ENCODE results near the gene EHD4.

Gene EHD4

DNA sequence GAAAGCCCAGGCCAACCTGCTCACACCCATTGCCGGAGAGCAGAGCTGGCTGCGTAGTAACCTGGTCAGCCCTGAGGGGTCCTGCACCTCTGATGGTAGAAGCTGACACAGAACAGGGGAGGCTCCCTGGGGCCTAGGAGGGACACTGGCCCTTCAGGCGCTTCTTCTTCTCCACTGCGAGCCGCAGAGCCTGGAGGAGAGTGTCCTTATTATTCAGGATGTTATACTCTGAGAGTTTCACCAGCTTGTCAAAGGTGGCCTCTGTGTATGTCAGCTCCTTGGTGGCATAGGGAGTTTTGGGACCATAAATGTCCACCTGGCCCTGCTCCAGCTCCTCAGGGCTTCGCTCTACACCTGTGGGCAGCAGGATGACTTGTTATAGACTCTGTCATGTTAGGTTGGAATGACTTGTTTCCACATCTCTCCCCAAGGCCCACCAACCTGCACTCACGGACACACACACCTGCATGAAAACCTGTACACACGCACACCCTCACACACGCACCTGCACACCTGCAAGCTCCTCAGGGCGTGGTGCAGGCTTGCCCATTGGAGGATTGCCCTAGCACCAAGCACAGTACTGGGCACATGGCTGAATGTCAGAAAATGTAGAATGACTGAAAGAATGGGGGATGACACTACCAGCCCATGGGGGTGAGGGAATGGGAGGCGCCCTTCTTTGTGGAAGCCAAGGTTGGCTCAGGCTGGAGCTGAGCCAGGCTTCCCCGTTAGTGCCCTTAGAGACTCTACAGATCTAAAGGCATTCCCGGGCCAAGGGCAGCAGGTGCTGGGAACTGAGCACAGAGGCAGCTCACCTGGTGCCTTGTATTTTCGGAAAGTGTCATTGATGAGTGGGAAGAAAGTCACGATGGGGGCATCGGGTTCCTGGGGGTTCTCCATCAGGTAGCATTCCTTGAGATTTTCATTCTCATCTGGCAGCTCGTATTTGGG lies 11.5 kb upstream of the EHD4 start:
- TF ChIP-seq, protein P1, sequence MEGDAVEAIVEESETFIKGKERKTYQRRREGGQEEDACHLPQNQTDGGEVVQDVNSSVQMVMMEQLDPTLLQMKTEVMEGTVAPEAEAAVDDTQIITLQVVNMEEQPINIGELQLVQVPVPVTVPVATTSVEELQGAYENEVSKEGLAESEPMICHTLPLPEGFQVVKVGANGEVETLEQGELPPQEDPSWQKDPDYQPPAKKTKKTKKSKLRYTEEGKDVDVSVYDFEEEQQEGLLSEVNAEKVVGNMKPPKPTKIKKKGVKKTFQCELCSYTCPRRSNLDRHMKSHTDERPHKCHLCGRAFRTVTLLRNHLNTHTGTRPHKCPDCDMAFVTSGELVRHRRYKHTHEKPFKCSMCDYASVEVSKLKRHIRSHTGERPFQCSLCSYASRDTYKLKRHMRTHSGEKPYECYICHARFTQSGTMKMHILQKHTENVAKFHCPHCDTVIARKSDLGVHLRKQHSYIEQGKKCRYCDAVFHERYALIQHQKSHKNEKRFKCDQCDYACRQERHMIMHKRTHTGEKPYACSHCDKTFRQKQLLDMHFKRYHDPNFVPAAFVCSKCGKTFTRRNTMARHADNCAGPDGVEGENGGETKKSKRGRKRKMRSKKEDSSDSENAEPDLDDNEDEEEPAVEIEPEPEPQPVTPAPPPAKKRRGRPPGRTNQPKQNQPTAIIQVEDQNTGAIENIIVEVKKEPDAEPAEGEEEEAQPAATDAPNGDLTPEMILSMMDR (IDR thresholded peaks at IDR 0.05; ENCODE audit: low read depth, low read length) = no peak
- DNase-seq (ENCODE audit: extremely low read depth, low read depth) = no peak

DNA sequence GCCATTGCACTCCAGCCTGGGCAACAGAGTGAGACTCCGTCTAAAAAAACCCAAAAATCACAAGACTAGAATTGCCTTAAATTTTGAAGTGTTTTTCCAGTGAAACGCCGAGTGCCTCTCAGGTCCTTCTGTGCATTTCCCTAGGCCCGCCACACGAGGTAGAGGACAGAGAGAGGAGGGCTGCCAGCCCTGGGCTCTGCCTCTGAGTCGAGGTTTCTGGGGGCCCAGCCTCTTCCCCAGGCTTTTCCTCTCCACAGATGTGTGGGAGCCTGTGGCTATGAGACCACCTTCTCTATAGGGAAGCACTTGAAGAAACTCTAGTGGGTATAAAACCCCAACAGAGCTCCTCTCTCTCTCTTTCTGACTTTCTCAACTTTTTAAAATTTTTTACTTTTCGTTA lies 10.9 kb upstream of the EHD4 start:
- TF ChIP-seq, protein P1 (IDR thresholded peaks at IDR 0.05; ENCODE audit: low read depth, low read length) = no peak
- DNase-seq (ENCODE audit: extremely low read depth, low read depth) = no peak

DNA sequence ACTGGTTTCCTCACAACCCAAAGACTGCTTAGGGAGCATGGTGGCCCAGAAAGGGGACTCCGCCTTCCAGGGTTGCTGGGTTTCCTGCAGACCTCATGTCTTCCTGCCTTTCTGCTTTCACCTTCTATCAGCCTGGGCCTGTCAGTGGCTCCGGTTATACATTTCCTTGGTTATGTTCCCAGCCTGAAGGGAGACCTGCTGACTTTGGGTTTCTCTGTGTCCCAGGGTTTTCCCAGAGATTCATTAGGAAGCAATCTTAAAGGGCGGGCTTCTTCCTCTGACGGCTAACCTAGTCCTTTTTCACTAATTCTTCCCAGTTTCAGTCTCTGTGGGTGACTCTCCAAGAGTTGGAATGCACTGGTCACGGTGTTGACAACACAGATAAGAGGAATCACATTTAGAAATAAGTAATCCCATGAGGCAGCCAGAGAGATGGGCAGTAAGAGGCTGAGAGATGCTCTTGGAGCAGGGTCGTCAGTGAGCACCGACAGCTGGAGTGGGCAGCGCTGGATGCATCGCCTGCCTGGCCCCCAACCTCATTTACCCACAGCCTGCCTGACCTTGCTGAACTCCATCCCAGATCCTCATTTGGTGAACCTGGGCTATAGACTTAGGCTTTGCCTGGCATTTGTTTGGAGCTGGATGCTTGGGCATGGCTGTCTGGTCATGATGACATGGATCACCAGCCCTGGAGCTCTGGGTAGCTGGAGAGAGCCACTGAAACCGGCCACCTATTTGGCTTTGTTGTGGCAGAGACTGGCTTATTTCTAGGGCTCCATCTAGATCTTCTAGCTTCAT lies 10.0 kb upstream of the EHD4 start:
- no peak for DNase-seq (ENCODE audit: extremely low read depth, low read depth)
- TF ChIP-seq, protein P1 (IDR thresholded peaks at IDR 0.05; ENCODE audit: low read depth, low read length) = no peak

DNA sequence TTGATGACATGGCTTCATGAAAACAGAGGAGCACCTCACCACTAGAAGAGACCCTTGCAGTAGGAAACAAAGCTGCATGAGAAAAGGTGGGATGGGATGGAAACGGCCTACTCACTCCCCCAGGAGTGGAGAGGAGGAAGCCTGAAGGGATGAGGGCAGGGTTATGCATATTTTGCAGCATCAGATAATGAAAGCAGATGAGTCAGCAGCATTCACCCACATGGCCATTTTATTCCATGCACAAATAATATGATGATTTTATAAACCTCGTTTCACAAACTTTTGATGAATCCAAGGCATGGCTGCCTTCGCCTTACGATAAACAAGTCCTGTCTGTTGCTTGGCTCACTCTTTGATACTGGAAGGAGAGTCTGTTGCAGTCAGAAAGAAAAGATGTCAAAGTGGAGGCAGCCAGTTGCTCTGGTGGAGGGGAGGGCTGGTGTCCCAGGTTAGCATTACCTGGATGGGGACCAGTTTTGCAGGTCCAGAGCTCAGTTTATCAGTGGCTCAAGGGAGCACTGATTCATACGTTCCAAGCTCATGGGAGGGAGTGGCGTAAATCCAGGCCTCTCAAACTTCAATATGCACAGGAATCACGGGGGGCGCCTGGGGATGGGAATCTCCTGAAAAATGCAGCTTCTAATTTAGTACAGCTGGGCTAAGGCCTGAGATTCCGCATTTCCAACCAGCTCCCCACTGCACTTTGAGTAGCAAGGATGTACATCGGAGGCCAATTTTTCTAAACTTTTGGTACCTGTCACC lies 9.2 kb upstream of the EHD4 start:
- DNase-seq (ENCODE audit: extremely low read depth, low read depth) = no peak
- TF ChIP-seq, protein P1 (IDR thresholded peaks at IDR 0.05; ENCODE audit: low read depth, low read length) = no peak

DNA sequence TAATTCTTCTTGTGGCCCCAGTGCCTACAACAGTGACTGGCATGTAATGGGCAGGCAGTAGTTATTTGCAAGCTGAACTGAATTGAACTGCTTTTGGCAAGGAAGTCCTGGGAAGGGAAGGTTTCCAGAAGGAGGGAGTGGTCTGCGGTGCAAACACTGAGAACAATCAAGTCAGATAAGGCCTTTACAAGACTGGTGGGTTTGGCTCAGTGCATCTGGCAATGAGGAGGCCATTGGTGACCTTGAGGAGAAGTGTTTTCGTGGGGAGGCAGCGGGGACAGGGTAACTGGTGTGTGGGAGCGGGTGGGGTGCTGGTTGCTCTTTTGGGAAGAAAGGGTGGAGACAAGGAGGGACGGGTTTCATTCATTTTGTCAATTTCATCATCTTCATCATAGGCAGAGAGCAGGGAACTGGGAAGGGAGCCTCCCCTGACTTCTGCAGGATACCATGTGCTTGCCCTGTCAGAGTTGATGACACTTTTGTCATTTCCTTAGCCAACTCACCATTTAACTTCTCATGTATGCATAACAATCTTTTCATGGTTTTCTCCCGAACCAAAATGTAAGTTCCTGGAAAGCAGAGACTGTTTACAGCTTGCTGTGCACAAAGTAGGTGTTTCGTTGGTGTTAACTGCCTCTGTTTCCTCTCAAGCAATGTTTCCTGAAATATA lies 8.4 kb upstream of the EHD4 start:
- no peak for DNase-seq (ENCODE audit: extremely low read depth, low read depth)
- TF ChIP-seq, protein P1 (IDR thresholded peaks at IDR 0.05; ENCODE audit: low read depth, low read length) = no peak

DNA sequence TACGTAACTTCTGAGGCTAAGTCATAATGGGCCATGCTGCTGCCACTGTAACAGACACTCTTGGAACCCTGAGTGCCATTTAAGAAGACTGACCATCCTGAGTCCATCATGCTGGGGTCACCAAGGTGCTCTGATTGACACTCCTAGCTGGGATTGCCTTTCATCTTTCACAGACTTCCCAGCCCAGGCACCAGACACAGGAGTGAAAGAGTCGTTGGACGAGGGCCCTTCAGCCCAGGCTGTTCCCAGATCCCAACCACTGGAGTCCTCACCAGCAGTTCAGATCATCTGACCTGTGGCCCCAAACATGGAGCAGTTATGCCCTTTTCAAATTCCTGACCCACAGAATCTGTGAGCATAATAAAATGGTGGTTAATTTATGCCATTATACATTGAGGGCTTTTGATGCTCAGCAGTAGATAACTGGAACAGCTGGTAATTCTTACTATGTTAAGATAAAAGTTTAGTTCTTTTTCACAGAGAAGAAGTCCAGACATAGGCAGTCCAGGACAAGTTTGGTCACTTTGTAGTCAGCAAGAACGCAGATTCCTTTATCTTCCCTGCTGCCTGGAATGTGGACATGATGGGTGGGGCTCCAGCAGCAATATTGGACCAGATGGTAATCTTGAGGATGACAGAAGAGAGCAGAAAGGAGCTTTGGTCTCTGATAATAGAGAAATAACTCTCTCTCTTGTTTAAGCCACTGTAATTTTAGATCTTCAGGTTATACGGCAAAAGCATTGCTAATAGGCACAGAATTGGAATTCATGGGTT lies 7.3 kb upstream of the EHD4 start:
- TF ChIP-seq, protein P1 (IDR thresholded peaks at IDR 0.05; ENCODE audit: low read depth, low read length) = no peak
- DNase-seq (ENCODE audit: extremely low read depth, low read depth) = no peak

Measured in AG09319 (cell line).